ENCODE data around the gene PGM5.
"Not testable (repeated sequence)": the region's sequence is repeated elsewhere in the genome, so short reads cannot be mapped to it uniquely, and the experiment has no call there.

- not testable (repeated sequence) for TF ChIP-seq CTCF (IDR thresholded peaks at IDR 0.05; ENCODE audit: extremely low read depth in 1 of 2, insufficient read depth in 1 of 2, low read depth in 1 of 2, low read length in 2 of 2); POLR2AphosphoS5 (IDR thresholded peaks at IDR 0.05; ENCODE audit: insufficient read depth, low read depth, low read length); POLR2A (IDR thresholded peaks at IDR 0.05; ENCODE audit: low read depth, low read length); GATA2 (IDR thresholded peaks at IDR 0.05; ENCODE audit: insufficient read depth, insufficient read length, low read depth, low read length); FOS (IDR thresholded peaks at IDR 0.05; ENCODE audit: borderline replicate concordance, insufficient read depth, low read length); EZH2 (IDR thresholded peaks at IDR 0.05; ENCODE audit: borderline replicate concordance, low read depth, low read length, severe bottlenecking)
Observed at GRCh38 chr9:68329106-68329505, 27.3 kb upstream of the PGM5 start.
